Lung (tissue), 12 donors: ENCODE results near the gene SERTAD1. TPM values are rescaled to one million over a fixed set of nuclear protein-coding genes. Genes with fewer than 3 reads are reported as not detected.

Experiments
- ATAC-seq: fragments of 200-7000 bp; cut with Tn5 transposase; one replicate; pipeline ENCODE4 v1.9.1; 2020; ENCODE audit warnings: moderate number of reproducible peaks; ENCODE audit not compliant: insufficient read depth, low FRiP score
- DNase-seq, 3 donors: peaks; one replicate each; pipeline ENCODE4 v3.0.0-alpha.2; 2013 to 2017
- H3K27ac ChIP-seq, 2 donors: one replicate each; pipeline ENCODE4 v1.5.1; 2013; ENCODE audit warnings: mild to moderate bottlenecking in 2 of 2, moderate library complexity in 2 of 2, control low read depth in 1 of 2, inconsistent platforms in 1 of 2, low read depth in 1 of 2, low read length in 1 of 2
- H3K27me3 ChIP-seq, 3 donors: one replicate each; pipeline ENCODE4 v1.5.1; 2013; ENCODE audit warnings: low read length in 2 of 3; ENCODE audit not compliant: control insufficient read depth in 3 of 3, insufficient read depth in 3 of 3
- H3K36me3 ChIP-seq, 4 donors: one replicate each; pipeline ENCODE4 v1.5.1; 2013; ENCODE audit warnings: low read length in 4 of 4, mild to moderate bottlenecking in 1 of 4, moderate library complexity in 1 of 4; ENCODE audit not compliant: control insufficient read depth in 4 of 4, insufficient read depth in 4 of 4
- H3K4me1 ChIP-seq, 5 donors: one replicate each; pipeline ENCODE4 v1.5.1; 2013; ENCODE audit warnings: low read length in 5 of 5, mild to moderate bottlenecking in 2 of 5, moderate library complexity in 1 of 5; ENCODE audit not compliant: control insufficient read depth in 5 of 5, insufficient read depth in 5 of 5
- H3K4me3 ChIP-seq: one replicate; pipeline ENCODE4 v1.5.1; 2013; ENCODE audit warnings: mild to moderate bottlenecking, control low read depth, moderate library complexity
- H3K9ac ChIP-seq, 2 donors: one replicate each; pipeline ENCODE4 v1.5.1; 2013; ENCODE audit warnings: low read length in 2 of 2, control low read depth in 1 of 2; ENCODE audit not compliant: insufficient read depth in 1 of 2
- H3K9me3 ChIP-seq, 4 donors: one replicate each; pipeline ENCODE4 v1.5.1; 2013; ENCODE audit warnings: low read length in 3 of 4, mild to moderate bottlenecking in 1 of 4, moderate library complexity in 1 of 4; ENCODE audit not compliant: control insufficient read depth in 4 of 4, insufficient read depth in 3 of 4
- CTCF ChIP-seq: IDR thresholded peaks from 2 replicates; pipeline ENCODE4 v1.5.1; 2012; ENCODE audit warnings: mild to moderate bottlenecking; ENCODE audit errors: control extremely low read depth, extremely low read depth
- WGBS, 2 donors: extraction: QIAGEN DNeasy Blood & Tissue Kit; methylation state at CpG; one replicate each; pipeline ENCODE4 v1.1.7; 2013; 5-methylcytosine and 5-hydroxymethylcytosine counted together
- polyA plus RNA-seq, 2 donors: library from polyadenylated mRNA; stranded (reverse); fragments of 200-250 nt; gene quantifications; one replicate each; pipeline ENCODE4 v1.2.1, GENCODE V29; 2013
- total RNA-seq, 2 donors: library from RNA; depleted of rRNA in 1 of 2; stranded (reverse); fragments of >200 nt in 1 of 2; gene quantifications; one replicate each; pipeline ENCODE4 v1.2.1, GENCODE V29; 2014 to 2021
- donor health status: control.
- donor health status: control.
- donor health status: Bipolar disorder and iron deficiency.
- donor health status: healthy.
- donor health status: DM: yes; HTN: yes; CAD: no.

The SERTAD1 gene
- total and polyA plus RNA-seq, 4 donors = 10.8 to 37.9 (median 24.2) TPM

DNA sequence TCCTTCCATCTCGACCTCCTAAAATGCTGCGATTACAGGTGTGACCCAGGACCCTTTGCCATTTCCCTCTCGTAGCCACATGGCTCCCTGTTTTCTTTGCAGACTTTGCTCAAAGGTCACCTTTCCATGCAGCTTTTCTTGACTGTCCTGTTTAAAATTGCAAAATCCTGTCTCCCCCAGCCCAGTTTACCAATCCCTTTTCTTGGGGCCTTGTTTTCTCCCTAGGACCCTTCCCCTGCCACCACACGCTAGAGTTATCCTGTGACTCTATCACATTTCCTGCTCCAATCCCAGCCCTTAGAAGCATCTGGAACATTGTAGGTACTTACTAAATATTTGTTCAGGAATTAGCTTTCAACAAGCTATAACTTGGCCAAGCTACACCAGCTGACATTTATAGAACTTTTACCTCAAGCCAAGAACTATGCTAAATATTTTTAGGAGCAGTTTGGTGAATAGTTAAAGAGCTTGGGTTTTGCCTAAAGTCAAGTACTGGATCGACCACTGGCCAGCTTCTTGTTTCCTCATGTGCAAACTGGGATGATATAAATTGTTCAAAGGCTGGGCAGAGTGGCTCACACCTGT lies 27.5 kb upstream of the SERTAD1 start:
- TF ChIP-seq CTCF = no peak
- DNase-seq (no peak), ATAC-seq (no peak)
- H3K27me3 ChIP-seq = no peaks in the 10 kb centered on the region
- H3K4me1 ChIP-seq = no peaks in the 10 kb centered on the region
- H3K36me3 ChIP-seq = peaks cover 0 to 11% (median 9%) of the 10 kb centered on the region in 4 donors
- no peak overlapping the region for H3K27ac ChIP-seq
- no peaks in the 10 kb centered on the region for H3K9me3 ChIP-seq
- 88 to 89% methylated on average over 5 of the region's 5 CpGs for WGBS, 2 donors
- no peak overlapping the region for H3K4me3 ChIP-seq
- no peak overlapping the region for H3K9ac ChIP-seq

GRCh38 chr19:40452016-40452415 lies 26.2 kb upstream of the SERTAD1 start:
- WGBS, 2 donors = 82 to 88% methylated on average over 5 of the region's 5 CpGs
- Histone ChIP-seq H3K4me3 (no peak overlapping the region), H3K36me3 (peaks cover 0 to 16% (median 13%) of the 10 kb centered on the region in 4 donors), H3K9me3 (no peaks in the 10 kb centered on the region), H3K27me3 (no peaks in the 10 kb centered on the region), H3K27ac (no peak overlapping the region), H3K4me1 (no peaks in the 10 kb centered on the region), H3K9ac (no peak overlapping the region)
- DNase-seq (no peak), ATAC-seq (no peak)
- no peak for TF ChIP-seq CTCF

- DNase-seq (no peak), ATAC-seq (no peak)
- no peak overlapping the region for H3K9ac ChIP-seq
- H3K27ac ChIP-seq = no peak overlapping the region
- no peaks in the 10 kb centered on the region for H3K27me3 ChIP-seq
- no peak overlapping the region for H3K4me3 ChIP-seq
- H3K9me3 ChIP-seq = no peaks in the 10 kb centered on the region
- peaks cover 0 to 16% (median 13%) of the 10 kb centered on the region in 4 donors for H3K36me3 ChIP-seq
- WGBS, 2 donors = 96 to 98% methylated on average over 4 of the region's 4 CpGs
- H3K4me1 ChIP-seq = no peaks in the 10 kb centered on the region
- TF ChIP-seq CTCF = no peak
Observed at GRCh38 chr19:40450664-40451063, 24.9 kb upstream of the SERTAD1 start.

GRCh38 chr19:40449506-40449905 lies 23.7 kb upstream of the SERTAD1 start:
- peaks cover 0 to 16% (median 12%) of the 10 kb centered on the region in 4 donors for H3K36me3 ChIP-seq
- no peak for ATAC-seq
- WGBS, 2 donors = 94 to 95% methylated on average over 4 of the region's 4 CpGs

More at GRCh38 chr19:40449506-40449905, 23.7 kb upstream of the SERTAD1 start:
- no peak for TF ChIP-seq CTCF
- H3K27ac ChIP-seq = no peak overlapping the region
- H3K4me1 ChIP-seq = no peaks in the 10 kb centered on the region
- no peak for DNase-seq
- H3K27me3 ChIP-seq = no peaks in the 10 kb centered on the region
- H3K4me3 ChIP-seq = no peak overlapping the region
- no peak overlapping the region for H3K9ac ChIP-seq
- no peaks in the 10 kb centered on the region for H3K9me3 ChIP-seq
